ENCODE measurements around the gene DENND4B. TPM values are rescaled to one million over a fixed set of nuclear protein-coding genes. Genes with fewer than 3 reads are reported as not detected.
A peak's percentile ranks its signal among the peaks of the same experiment; 100 is the strongest.

The DENND4B gene
- total and polyA plus RNA-seq, 9 of the 15 experiments (the other 6 are each of a cell fraction or from before 2014, with no cell fraction given): 9.5 to 80.5 (median 23.1) TPM

DNA sequence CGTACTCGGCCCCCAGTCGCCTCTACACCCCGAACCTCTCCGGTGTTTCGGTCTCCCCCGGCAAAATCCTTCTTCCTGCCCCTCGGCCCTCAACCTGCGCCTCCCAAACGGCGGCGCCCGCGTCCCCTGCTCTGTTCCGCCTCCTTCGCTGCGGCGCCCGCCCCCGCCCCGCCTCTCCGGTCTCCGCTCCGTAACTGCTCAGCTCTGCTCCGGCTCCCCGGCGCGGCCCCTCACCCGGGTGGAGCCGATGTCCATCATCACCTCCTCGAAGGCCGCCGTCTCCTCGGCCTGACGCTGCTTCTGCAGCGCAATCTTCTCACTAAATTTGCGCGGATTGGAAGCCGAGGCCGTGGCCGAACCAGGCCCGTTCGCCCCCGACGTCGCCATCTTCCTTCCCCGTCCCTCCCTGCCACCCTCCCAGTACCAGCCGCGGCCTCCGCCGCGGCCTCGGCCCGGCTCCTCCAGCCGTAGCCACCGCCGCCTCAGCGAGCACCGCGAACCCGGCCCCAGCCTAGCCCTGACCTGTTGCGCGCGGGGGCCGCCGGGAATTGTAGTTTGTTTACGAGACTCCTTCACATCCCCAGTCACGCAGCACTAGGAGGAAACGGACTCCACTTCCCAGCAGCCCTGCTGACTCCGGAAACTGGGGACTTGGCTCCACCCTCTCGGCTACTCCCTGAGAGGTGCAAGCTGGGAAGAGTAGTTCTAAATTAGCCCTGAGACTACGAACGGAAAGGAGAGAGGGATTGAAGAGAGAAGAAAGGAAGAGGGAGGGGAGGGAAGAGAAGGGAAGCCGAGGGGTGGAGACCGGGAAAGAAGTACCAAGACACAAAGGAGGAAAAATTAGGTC, 11.8 kb upstream of the DENND4B start, which contains the start of gene CRTC2 (continued):
- TF ChIP-seq, protein P1, sequence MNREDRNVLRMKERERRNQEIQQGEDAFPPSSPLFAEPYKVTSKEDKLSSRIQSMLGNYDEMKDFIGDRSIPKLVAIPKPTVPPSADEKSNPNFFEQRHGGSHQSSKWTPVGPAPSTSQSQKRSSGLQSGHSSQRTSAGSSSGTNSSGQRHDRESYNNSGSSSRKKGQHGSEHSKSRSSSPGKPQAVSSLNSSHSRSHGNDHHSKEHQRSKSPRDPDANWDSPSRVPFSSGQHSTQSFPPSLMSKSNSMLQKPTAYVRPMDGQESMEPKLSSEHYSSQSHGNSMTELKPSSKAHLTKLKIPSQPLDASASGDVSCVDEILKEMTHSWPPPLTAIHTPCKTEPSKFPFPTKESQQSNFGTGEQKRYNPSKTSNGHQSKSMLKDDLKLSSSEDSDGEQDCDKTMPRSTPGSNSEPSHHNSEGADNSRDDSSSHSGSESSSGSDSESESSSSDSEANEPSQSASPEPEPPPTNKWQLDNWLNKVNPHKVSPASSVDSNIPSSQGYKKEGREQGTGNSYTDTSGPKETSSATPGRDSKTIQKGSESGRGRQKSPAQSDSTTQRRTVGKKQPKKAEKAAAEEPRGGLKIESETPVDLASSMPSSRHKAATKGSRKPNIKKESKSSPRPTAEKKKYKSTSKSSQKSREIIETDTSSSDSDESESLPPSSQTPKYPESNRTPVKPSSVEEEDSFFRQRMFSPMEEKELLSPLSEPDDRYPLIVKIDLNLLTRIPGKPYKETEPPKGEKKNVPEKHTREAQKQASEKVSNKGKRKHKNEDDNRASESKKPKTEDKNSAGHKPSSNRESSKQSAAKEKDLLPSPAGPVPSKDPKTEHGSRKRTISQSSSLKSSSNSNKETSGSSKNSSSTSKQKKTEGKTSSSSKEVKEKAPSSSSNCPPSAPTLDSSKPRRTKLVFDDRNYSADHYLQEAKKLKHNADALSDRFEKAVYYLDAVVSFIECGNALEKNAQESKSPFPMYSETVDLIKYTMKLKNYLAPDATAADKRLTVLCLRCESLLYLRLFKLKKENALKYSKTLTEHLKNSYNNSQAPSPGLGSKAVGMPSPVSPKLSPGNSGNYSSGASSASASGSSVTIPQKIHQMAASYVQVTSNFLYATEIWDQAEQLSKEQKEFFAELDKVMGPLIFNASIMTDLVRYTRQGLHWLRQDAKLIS (CRISPR knock-in tag; IDR thresholded peaks at IDR 0.05): 0 out of 2 replicates have a peak, but pooled peaks have one; percentile 26
- TF ChIP-seq KDM4B (IDR thresholded peaks at IDR 0.05; ENCODE audit: borderline replicate concordance in 2 of 2, low read depth in 1 of 2) (peak in 1 of 2 experiments; percentile 78; a peak in 1 of 4 replicates), L3MBTL2 (IDR thresholded peaks at IDR 0.05) (peak; percentile 62), DACH1 (IDR thresholded peaks at IDR 0.05; ENCODE audit: partially characterized antibody) (no peak), FIP1L1 (IDR thresholded peaks at IDR 0.05; ENCODE audit: low read depth, low read length, poor library complexity, severe bottlenecking) (peak; percentile 80), GTF2F1 (IDR thresholded peaks at IDR 0.05; ENCODE audit: low read depth, low read length) (0 out of 2 replicates have a peak, but pooled peaks have one; percentile 36), PHF20 (IDR thresholded peaks at IDR 0.05; ENCODE audit: partially characterized antibody) (peak; percentile 69), BRD9 (IDR thresholded peaks at IDR 0.05; ENCODE audit: low read depth, partially characterized antibody) (peak; percentile 38), HMGN3 (IDR thresholded peaks at IDR 0.05; ENCODE audit: borderline replicate concordance, extremely low read depth, insufficient read length, low read depth, low read length) (peak; percentile 62)
- TF ChIP-seq, protein P2, sequence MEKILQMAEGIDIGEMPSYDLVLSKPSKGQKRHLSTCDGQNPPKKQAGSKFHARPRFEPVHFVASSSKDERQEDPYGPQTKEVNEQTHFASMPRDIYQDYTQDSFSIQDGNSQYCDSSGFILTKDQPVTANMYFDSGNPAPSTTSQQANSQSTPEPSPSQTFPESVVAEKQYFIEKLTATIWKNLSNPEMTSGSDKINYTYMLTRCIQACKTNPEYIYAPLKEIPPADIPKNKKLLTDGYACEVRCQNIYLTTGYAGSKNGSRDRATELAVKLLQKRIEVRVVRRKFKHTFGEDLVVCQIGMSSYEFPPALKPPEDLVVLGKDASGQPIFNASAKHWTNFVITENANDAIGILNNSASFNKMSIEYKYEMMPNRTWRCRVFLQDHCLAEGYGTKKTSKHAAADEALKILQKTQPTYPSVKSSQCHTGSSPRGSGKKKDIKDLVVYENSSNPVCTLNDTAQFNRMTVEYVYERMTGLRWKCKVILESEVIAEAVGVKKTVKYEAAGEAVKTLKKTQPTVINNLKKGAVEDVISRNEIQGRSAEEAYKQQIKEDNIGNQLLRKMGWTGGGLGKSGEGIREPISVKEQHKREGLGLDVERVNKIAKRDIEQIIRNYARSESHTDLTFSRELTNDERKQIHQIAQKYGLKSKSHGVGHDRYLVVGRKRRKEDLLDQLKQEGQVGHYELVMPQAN (IDR thresholded peaks at IDR 0.05; ENCODE audit: borderline replicate concordance): peak; percentile 71; the same call in 1 of the 2 replicates
- TF ChIP-seq, protein P3, sequence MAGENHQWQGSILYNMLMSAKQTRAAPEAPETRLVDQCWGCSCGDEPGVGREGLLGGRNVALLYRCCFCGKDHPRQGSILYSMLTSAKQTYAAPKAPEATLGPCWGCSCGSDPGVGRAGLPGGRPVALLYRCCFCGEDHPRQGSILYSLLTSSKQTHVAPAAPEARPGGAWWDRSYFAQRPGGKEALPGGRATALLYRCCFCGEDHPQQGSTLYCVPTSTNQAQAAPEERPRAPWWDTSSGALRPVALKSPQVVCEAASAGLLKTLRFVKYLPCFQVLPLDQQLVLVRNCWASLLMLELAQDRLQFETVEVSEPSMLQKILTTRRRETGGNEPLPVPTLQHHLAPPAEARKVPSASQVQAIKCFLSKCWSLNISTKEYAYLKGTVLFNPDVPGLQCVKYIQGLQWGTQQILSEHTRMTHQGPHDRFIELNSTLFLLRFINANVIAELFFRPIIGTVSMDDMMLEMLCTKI (IDR thresholded peaks at IDR 0.05; ENCODE audit: partially characterized antibody): no peak
- TF ChIP-seq, protein P4, sequence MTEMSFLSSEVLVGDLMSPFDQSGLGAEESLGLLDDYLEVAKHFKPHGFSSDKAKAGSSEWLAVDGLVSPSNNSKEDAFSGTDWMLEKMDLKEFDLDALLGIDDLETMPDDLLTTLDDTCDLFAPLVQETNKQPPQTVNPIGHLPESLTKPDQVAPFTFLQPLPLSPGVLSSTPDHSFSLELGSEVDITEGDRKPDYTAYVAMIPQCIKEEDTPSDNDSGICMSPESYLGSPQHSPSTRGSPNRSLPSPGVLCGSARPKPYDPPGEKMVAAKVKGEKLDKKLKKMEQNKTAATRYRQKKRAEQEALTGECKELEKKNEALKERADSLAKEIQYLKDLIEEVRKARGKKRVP (CRISPR knock-in tag; IDR thresholded peaks at IDR 0.05): peak; percentile 66; the same call in 1 of the 2 replicates

Measured in K562 (cell line).